Myocyte (in vitro differentiated cells): Measurements from ENCODE around the gene DENND2A. TPM values are rescaled to one million over a fixed set of nuclear protein-coding genes. Genes with fewer than 3 reads are reported as not detected.
"Not testable (repeated sequence)": the region's sequence is repeated elsewhere in the genome, so short reads cannot be mapped to it uniquely, and the experiment has no call there.

Experiments used
- DNase-seq: peaks from one replicate; pipeline ENCODE4 v3.0.0-alpha.2; 2012; ENCODE audit warnings: low read depth
- total RNA-seq: library from RNA; depleted of rRNA; stranded (reverse); fragments of >200 nt; gene quantifications from 2 replicates; pipeline ENCODE4 v1.2.3, GENCODE V29; 2014

DENND2A gene
- total RNA-seq, 1 donor from 2014 or later, result 0.05 TPM

DNA sequence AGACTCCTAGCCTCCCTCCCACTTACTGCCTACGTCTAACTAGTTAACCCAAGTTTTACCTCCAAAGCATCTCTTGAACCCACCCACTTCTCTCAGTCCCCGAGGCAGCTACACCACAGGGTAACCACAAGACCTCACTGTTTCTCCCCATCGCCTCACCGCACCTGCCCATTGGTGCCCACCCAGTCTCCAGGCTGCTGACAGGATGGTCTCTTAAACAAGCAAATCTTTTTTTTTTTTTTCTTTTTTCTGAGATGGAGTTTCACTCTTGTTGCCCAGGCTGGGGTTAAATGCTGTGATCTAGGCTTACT is 47.0 kb downstream of the DENND2A start:
- no peak for DNase-seq

GRCh38 chr7:140592964-140593671 is 47.5 kb downstream of the DENND2A start:
- DNase-seq, result no peak

DNA sequence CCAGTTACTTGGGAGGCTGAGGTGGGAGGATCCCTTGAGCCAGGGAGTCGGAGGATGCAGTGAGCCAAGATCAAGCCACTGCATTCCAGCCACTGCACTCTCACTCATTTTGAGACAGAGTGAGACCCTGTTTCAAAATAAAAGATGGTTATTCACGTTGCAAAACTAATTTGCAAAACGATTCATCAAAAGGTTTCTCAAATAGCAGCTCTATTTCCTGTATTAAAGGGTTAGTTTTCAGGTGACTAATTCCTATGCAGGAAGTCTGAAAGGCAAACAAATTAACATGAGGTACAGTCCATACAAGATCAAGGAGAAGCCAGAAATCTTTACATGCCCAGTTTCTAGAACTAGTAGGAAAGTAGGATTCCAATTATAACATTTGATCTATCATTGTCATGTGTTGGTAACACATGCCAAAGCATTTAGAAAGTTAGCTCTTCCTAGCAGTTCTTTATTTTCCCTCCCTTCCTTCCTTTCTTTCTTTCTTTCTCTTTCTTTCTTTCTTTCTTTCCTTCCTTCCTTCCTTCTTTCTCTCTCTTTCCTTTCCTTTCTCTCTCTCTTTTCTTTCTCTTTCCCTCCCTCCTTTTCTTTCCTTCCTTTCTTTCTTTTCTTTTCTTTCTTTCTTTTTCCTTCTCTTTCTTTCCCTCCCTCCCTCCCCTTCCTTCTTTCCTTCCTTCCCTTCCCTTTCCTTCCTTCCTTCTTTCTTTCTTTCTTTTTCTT is 49.3 kb downstream of the DENND2A start:
- no peak for DNase-seq

DNA sequence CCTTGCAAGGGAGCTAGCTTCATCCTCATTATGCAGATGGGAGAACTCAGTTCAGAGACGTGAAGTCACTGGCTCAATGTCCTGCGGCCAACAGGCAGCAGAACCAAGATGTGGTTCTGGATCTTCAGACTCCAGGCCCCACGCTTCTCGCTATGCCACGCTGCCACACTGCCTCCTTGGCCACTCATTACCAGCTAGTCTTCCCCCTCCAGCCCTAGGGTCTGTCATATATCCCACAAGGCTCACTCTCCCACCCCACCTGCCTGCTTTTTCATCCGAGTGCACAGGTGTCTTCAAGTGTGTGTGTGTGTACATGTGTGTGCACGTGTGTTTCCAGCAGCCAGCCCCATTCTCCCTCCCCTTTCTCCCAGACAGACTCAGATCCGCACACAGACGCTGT is 53.4 kb downstream of the DENND2A start:
- DNase-seq, result no peak

DNA sequence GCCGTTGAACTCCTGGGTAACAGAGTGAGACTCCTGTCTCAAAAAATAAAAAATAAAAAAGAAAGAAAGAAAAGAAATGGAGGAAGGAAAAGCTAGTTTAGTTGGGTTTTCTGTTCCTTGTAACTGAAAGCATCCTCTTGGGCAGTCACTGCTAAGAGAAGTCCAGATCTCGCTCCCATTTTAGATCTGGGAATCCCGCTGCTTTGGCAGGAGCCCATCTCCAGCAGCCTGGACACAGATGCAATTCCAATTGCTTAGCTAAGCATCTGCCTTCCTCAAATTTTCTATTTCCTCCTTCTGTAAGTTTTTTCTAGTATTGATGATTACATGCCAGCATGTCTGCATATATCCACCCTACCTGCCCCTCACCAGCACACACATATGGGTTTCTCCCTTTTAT is 54.1 kb downstream of the DENND2A start:
- DNase-seq, result no peak

GRCh38 chr7:140585333-140585732 is 55.3 kb downstream of the DENND2A start:
- DNase-seq, result no peak

DNA sequence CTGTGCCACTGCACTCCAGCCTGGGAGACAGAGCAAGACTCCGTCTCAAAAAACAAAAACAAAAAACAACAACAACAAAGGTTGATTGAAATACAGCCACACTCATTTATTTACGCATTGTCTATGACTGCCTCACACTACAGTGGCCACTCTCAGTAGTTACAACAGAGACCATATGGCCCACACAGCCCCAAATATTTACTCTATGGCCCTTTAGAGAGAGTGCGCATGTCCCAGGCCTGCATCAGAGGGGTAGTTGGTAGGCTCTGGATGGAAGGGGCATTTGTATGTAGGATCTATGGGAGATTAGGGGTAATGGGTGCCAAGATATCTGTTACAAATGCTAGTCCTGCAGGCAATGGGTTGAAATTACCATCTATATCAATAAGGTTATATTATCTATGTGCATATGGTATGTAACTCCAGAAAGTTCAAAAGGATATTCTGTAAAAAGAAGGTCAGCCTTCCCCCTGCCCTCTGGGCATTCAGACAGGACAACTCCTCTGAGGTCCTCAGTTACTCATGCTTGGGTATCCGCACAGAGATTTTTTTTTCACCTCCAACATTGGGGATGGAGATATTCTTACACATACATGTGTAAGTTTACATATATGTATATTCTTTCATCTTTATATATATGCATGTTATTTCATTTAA is 56.3 kb downstream of the DENND2A start:
- no peak for DNase-seq

- no peak for DNase-seq
Observed at GRCh38 chr7:140581411-140581810, 59.2 kb downstream of the DENND2A start.

GRCh38 chr7:140577651-140578050 is 63.0 kb downstream of the DENND2A start:
- no peak for DNase-seq

GRCh38 chr7:140576589-140576988 is 64.0 kb downstream of the DENND2A start:
- no peak for DNase-seq

GRCh38 chr7:140571538-140572122 is 69.0 kb downstream of the DENND2A start:
- DNase-seq, result no peak

- no peak for DNase-seq
Observed at GRCh38 chr7:140570120-140570519, 70.5 kb downstream of the DENND2A start.

DNA sequence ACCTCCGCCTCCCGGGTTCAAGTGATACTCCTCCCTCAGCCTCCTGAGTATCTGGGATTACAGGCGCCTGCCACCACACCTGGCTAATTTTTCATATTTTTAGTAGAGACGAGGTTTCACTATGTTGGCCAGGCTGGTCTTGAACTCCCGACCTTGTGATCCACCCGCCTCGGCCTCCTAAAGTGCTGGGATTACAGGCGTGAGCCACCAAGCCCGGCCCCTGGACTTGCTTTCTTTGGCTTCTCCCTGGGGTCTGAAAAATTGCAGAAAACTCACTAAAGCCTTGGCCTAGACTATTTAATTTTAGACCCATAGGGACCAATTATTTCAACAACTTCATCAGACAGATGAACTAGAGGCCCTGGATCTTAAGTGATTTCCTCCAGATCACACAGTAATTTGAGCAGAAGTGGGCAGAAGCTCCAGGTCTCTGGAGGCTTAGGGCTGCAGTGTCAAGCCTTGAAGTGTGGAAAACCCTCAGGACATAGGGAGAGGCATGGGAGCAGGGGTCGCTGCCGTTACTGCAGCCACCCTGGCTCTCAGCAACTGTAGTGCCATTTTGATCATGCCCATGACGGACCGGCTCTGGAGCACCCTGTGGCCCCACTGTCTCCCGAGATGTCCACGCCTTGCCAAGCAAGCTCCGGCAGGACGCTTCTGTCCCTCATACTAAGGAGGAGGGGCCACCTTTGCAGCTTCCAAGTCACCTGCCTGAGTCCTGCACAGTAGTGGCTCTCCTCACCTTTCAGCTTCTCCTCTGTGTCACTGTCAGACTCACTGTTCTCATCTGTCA is 72.4 kb downstream of the DENND2A start:
- no peak for DNase-seq

GRCh38 chr7:140566186-140566585 is 74.4 kb downstream of the DENND2A start:
- not testable (repeated sequence) for DNase-seq

DNA sequence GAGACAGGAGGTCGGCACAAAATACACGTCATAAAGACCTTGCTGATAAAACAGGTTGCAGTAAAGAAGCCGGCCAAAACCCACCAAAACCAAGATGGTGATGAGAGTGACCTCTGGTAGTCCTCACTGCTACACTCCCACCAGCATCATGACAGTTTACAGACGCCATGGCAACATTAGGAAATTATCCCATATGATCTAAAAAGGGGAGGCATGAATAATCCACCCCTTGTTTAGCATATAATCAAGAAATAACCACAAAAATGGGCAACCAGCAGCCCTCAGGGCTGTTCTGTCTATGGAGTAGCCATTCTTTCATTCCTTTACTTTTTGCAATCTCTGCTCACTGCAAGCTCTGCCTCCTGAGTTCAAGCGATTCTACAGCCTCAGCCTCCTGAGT is 74.9 kb downstream of the DENND2A start:
- not testable (repeated sequence) for DNase-seq

DNA sequence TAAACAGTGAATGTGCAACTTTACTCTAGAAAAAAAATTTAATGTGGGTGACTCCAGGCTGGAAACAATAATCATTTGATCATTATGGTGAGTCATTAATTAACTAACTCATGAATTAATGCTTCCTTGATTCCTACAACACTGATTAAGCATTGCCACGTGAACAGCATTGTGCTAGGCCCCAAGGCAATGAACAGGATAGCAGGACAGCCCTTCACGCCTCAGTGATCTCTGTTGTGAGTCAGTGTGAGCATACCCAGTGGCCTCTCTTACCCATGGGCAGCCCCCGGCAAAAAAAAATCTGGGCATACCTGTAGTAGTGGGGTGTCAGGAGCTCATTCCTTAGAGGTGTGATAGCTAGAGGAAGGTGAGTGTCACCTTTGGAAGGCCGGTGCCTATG is 76.0 kb downstream of the DENND2A start:
- DNase-seq, result no peak

- DNase-seq, result no peak
Observed at GRCh38 chr7:140562926-140563481, 77.6 kb downstream of the DENND2A start.

DNA sequence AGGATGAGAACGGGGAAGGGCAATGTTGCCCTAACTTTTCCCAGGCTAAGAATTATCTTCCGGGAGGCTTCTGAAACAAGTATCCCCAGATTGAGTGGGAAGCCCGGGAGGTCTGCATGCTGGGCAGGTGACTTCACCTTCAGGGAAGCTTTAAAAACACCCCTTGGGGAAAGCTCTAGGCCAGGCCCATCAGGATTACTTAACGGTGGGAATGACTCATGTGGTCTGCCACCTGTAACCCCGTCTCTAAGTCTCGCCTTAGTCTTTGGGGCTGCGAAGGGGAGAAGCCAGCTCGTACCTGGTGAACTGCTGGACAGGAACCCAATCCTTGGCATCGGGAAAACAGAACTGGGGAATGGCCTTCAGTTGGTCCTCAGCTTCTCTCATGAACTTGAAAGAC is 81.2 kb downstream of the DENND2A start:
- DNase-seq, result no peak

GRCh38 chr7:140557809-140558518 is 82.6 kb downstream of the DENND2A start:
- no peak for DNase-seq

DNA sequence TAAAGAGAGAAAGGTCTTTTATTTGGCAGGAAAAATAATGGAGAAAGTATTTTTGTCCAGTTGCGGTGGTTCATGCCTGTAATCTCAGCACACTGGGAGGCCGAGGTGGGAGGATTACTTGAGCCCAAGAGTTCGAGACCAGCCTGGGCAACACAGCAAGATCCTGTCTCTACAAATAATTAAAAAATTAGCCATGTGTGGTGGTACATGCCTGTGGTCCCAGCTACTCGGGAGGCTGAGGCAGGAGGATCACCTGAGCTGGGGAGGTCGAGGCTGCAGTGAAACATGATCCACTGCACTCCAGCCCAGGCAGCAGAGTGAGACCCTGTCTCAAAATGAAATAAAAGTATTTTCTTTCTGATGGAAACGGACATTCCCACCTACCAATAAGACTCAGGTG is 83.5 kb downstream of the DENND2A start:
- DNase-seq, result no peak
